GM15510 (cell line): ENCODE data around the gene THBS4.

Experiments used
- POLR2A ChIP-seq: IDR thresholded peaks from 3 replicates; pipeline ENCODE4 v1.6.1; 2011; ENCODE audit warnings: borderline replicate concordance; ENCODE audit not compliant: insufficient read length; ENCODE audit errors: extremely low read depth

The THBS4 gene

DNA sequence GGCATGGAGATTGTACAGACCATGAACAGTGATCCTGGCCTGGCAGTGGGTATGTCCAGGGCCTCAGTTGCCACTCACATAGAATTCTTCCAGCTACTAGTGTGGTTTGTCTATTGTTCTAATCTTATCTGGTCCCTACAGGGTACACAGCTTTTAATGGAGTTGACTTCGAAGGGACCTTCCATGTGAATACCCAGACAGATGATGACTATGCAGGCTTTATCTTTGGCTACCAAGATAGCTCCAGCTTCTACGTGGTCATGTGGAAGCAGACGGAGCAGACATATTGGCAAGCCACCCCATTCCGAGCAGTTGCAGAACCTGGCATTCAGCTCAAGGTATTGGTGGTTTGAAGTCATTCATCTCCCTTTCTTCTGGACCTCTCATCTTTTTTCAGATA, 43.8 kb downstream of the THBS4 start:
- no peak for TF ChIP-seq POLR2A

DNA sequence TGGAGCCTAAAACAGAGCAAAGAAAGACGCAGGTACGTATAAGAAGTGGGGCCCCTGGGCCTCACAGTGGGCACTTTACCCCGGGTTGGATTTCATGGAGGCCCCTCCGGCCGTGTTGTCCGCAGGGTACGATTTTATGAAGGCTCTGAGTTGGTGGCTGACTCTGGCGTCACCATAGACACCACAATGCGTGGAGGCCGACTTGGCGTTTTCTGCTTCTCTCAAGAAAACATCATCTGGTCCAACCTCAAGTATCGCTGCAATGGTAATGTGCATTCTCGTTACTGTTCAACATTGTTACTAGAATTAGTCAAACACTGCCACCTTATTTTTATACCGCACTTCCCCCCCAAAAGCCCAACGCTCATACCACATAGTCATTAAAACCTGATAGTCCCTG, 47.1 kb downstream of the THBS4 start:
- no peak for TF ChIP-seq POLR2A

DNA sequence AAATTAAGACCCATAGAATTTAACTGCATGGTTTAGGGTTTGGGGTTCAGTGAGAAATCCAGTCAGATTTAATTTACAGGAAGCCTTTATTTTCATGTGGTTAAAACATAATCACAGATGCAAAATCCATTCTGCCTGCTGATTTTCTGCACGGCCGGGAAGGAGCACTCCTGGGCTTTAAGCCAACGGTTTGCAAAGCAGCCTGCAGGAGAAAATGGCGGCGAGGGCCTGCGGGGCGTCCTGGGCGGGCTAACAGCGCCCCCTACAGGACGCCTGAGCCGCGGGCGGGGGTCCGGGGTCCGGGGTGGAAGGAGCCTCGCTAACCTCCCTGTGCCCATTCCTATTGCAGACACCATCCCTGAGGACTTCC, 47.6 kb downstream of the THBS4 start:
- no peak for TF ChIP-seq POLR2A

DNA sequence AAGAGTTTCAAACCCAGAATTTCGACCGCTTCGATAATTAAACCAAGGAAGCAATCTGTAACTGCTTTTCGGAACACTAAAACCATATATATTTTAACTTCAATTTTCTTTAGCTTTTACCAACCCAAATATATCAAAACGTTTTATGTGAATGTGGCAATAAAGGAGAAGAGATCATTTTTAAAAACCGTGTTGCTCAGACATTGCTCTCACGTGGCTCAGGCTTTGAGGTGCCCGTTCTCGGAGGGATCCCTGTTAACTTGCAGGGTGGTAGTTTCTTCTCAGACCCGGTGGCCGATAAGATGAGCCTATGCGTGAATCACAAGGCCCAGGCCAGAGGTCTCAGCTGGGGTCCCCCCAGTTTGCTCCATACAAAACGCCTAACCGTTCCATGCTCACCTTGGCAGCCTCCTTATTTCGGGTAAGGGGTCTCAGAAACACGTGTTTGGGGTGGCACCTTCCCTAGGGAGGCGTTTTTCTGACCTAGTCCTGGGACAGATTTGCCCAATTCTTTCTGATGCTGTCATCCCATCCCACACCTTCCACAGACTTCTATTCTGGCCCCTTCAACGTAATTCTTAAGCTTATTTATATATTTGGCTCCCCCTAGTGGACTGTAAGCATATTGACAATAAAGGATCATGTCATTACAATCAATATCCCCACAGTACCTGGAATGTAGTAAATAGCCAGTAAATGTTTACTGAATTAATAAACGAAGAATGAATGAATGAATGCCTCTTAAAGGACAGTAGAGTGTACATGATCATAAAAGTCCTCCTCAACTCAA, 48.1 kb downstream of the THBS4 start:
- no peak for TF ChIP-seq POLR2A

DNA sequence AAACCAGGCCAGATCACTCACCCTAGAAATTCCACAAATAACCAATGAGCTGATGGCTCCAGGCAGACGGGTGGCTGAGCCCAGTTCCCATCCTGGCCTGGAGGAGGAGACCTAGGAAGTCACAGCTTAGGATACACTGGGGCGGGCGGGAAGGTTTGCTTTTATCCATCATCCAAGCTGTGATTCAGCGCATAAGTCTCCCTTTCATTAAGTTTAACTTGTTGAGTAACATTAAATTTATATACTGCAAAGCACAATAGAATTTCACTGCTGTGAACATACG, 55.7 kb downstream of the THBS4 start:
- TF ChIP-seq POLR2A = no peak

DNA sequence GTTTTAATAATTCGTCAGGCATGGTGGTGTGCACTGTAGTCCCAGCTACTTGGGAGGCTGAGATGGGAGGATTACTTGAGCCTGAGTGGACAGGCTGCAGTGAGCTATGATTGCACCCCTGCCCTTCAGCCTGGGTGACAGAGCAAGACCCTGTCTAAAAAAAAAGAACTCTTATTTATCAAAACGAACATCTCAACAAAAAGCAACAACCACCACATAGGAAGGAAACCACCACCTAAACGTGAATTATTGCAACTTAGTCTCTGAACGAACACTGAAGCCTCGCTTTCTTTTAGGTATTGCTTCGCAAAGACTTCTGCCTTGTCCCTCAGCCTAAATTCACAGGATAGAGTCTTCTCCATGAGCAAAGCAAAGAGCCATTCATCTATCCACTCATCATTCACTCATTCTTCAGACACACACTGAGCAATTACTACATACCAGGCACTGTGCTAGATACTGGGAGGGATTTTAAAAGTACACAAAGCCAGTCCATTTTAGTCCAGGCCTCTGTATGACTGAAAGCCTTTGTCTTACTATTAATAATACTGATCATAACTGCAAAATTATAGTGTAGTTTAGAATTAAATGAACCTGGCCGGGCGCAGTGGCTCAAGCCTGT, 57.4 kb downstream of the THBS4 start:
- TF ChIP-seq POLR2A = no peak

DNA sequence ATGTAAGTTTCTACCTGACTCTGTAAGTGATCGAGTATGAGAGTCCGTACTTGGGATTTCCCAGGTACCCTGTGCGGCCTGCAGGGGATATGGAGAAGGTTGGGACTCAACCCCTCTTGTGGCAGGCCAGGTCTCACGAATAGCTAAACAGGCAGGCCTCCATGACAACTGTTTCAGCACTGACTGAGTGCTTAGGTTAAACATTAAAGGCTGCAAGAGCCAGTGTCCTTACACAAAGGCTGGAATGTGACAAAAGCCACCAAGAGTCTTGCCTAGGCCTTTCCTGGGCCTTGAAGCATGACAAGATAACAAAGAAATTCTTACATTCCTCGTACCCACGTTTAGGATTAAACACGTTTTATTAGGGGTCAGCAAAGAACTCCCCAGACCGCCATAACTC, 58.6 kb downstream of the THBS4 start:
- TF ChIP-seq POLR2A = no peak

DNA sequence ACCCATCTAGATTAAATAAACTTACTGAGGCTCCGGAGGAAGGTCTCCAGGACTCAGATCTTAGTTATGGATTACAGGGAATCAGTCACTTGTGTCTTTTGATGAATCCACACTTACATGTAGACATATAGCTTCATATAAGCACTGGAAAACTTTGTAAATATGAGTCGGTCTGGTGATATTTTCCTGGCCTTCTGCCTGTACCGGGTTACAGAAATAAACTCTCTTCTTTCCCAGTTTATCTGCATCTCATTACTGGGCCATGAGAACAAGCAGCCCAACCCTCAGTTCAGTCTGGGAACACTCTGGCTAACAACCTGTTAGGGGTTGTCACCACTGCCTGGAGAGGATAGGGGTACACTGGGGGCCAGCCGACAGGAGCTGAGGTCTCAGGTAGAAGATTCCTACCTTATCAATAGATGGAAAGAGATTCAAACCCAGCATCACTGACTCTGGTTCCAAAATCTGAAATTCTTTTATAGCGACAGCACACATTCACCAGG, 59.1 kb downstream of the THBS4 start:
- TF ChIP-seq POLR2A = no peak

DNA sequence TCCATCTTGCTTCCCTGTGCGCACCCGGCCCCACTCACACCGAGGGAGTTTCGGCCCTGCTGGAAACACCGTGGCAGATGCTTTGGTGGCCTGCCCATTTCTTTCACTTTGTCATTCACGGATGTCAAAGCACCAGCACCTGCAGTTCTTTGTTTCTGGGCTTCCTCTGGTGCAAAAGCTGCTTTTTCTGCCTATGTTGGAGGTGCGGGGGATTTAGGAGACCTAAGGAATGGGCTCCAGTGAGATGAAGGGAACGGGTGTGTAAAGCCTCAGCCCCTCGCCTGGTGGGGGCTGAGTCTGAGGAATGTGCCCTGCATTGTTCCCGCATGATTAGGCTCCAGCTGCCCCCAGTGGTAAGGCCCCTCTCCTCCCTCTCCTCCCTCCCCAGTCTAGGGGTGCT, 62.3 kb downstream of the THBS4 start:
- no peak for TF ChIP-seq POLR2A

DNA sequence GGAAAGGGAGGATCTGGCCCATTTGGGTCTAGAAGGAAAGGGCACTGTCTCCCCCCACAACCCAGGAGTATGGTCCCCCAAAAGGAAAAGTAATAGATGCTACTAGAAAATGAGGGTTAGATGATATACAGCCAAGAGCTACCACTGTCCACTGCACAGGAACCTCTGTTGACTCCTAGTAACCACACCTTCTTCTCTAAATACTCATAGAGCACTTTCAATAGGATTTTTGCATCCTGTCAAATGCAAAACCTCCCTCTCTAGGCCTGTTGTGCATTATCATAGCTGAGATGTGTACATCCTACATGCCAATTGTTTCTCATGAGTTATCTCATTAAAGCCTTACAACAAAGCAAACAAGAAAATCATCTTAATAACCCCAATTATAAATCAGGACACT, 66.8 kb downstream of the THBS4 start:
- no peak for TF ChIP-seq POLR2A

DNA sequence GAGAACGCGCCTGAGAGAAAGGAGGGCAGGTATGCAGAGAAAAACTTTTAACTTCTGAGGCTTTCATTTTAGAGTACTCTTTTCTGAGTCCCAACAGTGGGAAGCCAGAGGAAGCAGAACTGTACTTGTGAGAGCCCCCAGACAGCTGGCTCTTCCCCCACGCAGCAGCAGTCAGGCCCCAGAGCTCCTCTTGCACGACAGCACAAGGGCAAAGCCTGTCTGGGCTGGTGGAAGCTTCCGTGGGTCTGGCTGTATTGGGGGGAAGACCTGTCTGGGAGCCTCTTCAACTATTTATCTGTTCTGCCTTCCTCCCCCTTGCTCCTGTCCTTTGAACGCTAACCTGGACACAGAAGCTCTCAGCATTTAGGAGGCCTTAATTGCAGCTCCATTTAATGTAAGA, 68.2 kb downstream of the THBS4 start:
- TF ChIP-seq POLR2A = no peak

DNA sequence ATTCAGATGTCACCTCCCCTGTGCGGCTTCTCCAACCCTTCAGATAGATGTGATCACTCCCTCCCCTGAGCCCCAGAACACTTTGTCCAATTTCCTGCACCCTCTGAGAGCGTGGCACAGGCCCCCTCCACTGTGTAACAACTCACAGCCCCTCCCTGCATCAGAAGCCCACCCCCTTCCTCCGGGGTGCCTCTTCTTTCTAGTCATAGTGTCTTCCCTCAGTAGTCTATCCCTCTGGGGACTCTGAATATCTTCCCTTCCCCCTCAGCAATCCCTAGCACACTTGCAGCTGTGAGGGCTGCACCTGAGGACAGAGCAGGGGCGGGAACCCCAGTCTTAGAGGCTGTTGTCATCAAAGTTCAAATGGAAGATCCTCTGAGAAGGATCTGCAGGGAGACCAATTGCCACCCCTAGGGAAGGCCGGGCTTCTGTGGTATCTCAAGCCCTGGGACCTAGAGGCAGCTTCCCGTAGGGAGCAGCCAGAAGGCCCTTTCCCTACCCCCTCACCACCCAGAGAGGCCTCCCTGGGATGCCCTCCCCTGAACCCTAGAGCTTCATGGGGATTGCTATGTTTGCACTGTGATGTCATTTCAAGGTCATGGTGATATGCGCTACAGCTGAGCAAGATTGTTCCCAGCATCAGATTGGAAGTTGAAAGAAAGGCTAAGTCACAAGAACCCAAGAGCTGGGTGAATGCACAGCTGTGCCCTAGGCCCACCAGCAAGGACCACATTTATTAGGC, 70.7 kb downstream of the THBS4 start:
- TF ChIP-seq POLR2A = no peak

DNA sequence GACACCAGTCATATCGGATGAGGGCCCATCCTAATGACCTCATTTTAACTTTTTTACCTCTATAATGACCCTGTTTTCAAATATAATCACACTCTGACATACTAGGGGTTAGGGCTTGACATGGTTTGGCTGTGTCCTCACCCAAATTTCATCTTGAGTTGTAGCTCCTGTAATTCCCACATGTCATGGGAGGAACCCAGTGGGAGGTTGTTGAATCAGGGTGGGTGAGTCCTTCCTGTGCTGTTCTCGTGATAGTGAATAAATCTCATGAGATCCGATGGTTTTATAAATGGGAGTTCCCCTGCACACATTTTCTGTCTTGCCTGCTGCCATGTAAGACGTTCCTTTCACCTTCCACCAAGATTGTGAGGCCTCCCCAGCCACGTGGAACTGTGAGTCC, 71.8 kb downstream of the THBS4 start:
- no peak for TF ChIP-seq POLR2A

DNA sequence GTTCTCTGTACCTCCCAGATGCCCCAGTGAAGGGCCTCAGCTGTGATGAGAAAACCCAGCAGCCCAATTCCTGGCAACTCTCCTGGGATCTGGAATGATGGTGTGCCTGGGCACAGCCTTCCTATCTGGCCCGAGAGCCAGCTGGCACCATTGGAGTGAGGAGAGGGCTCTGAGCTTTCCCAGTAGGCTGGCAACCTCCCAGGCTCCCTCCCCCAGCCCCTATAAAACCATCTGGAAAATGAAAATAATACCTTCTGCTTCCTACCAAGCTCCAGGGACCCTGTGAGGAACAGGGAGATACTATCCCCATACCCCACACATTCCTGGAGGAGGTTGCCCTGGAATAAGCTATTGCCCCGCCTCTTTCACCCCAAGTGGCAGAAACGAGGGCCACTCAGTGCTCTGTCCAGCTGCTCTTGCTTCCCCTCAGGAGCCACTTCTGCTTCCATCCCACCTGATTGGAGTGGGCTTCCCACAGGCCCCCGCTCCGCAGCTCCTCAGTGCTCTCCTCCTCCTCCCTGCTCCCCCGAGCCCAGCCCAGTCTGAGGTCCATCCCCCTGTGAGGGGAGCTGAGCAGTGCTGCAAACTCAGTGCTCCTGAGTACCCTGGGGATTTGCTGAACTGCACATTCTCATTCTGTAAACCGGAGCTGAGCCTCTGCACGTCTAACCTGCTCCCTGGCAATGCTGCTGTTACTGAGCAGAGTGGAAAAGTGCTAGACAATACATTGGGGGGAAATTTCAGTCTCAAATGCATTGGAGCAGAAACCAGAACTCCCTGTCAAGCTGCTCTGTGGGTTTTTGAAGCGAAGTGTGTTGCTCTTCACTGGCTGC, 74.7 kb downstream of the THBS4 start:
- TF ChIP-seq POLR2A = no peak

DNA sequence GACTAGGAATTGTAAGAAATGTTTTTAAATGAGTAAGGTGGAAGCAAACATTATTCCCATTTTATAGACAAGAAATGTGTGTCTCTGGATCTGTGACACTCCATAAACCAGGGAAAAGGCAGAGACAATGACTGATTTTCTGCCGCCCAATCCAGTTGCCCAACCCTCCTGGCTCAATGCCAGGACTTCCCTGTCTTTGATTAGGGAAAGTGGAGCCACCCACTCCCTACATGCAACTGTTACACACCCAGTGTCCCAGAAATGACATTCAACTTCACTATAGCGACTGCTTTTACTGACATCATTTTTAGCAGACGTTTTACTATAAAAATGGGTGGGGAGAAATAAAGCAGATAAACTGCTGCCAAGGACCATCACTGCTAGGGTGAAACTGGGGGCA, 79.7 kb downstream of the THBS4 start:
- no peak for TF ChIP-seq POLR2A
